Smooth muscle cell (in vitro differentiated cells): Measurements from ENCODE around the gene MDN1. TPM values are rescaled to one million over a fixed set of nuclear protein-coding genes. Genes with fewer than 3 reads are reported as not detected.

Experiments
- DNase-seq: peaks from one replicate; lab custom pipeline; 2025; ENCODE audit not compliant: unreplicated experiment; lab: John Stamatoyannopoulos, UW
- H2AFZ ChIP-seq: fragments of 200-600 bp; sonication (generic); 2 replicates; pipeline ENCODE4 v1.6.0; 2016; ENCODE audit warnings: antibody characterized with exemption, low read depth, mild to moderate bottlenecking
- H3F3A ChIP-seq: fragments of 200-600 bp; sonication (generic); 2 replicates; pipeline ENCODE4 v1.6.0; 2017; ENCODE audit warnings: antibody characterized with exemption, low read depth
- H3K27ac ChIP-seq: fragments of 200-600 bp; sonication (generic); 2 replicates; pipeline ENCODE4 v1.5.1; 2016; ENCODE audit warnings: low read depth, mild to moderate bottlenecking
- H3K27me3 ChIP-seq: fragments of 200-600 bp; sonication (generic); 2 replicates; pipeline ENCODE4 v1.6.1; 2016; ENCODE audit warnings: low read depth, mild to moderate bottlenecking
- H3K36me3 ChIP-seq: fragments of 200-600 bp; sonication (generic); 2 replicates; pipeline ENCODE4 v1.5.1; 2016; ENCODE audit warnings: low read depth
- H3K4me1 ChIP-seq: fragments of 200-600 bp; sonication (generic); 2 replicates; pipeline ENCODE4 v1.5.1; 2016; ENCODE audit warnings: low read depth
- H3K4me2 ChIP-seq: fragments of 200-600 bp; sonication (generic); 2 replicates; pipeline ENCODE4 v1.6.0; 2016; ENCODE audit warnings: mild to moderate bottlenecking
- H3K4me3 ChIP-seq: fragments of 200-600 bp; sonication (generic); 2 replicates; pipeline ENCODE4 v1.5.1; 2016; ENCODE audit warnings: mild to moderate bottlenecking
- H3K79me2 ChIP-seq: fragments of 200-600 bp; sonication (generic); 2 replicates; pipeline ENCODE4 v1.6.0; 2016; ENCODE audit warnings: low read depth, mild to moderate bottlenecking
- H3K9ac ChIP-seq: fragments of 200-600 bp; sonication (generic); 2 replicates; pipeline ENCODE4 v1.6.0; 2016; ENCODE audit warnings: low read depth
- H3K9me3 ChIP-seq: fragments of 200-600 bp; sonication (generic); replicated peaks from 2 replicates; pipeline ENCODE4 v1.5.1; 2016; ENCODE audit warnings: low read depth
- H4K20me1 ChIP-seq: fragments of 200-600 bp; sonication (generic); 2 replicates; pipeline ENCODE4 v1.6.0; 2016; ENCODE audit warnings: low read depth
- CTCF ChIP-seq: fragments of 200-600 bp; sonication (generic); IDR thresholded peaks from 2 replicates; pipeline ENCODE4 v1.5.1; 2017; ENCODE audit warnings: borderline replicate concordance, mild to moderate bottlenecking, antibody characterized with exemption; ENCODE audit not compliant: insufficient read depth, poor library complexity, severe bottlenecking
- WGBS: methylation state at CpG from one replicate; pipeline ENCODE4 v1.1.7; 2016; ENCODE audit warnings: low lambda C conversion rate; 5-methylcytosine and 5-hydroxymethylcytosine counted together
- polyA plus RNA-seq: library from polyadenylated mRNA; unstranded; fragments of >200 nt; fragmentation: Nextera tagmentation; extraction: Ambion mirVana; gene quantifications from 2 replicates; pipeline ENCODE4 v1.2.1, GENCODE V29; 2016
- total RNA-seq: library from RNA; depleted of rRNA; stranded (reverse); fragments of >200 nt; gene quantifications from 2 replicates; pipeline ENCODE4 v1.2.3, GENCODE V29; 2014

MDN1 gene
- total and polyA plus RNA-seq, 2 experiments from 2014 or later, result 6.4 to 16.5 TPM

GRCh38 chr6:89602166-89602565, 217.4 kb downstream of the MDN1 start:
- no peaks in the 10 kb centered on the region for H3K4me1 ChIP-seq
- no peak overlapping the region for H3K4me3 ChIP-seq
- no peaks in the 10 kb centered on the region for H4K20me1 ChIP-seq
- no peak for TF ChIP-seq CTCF
- no peaks in the 10 kb centered on the region for H3K27me3 ChIP-seq
- no peaks in the 10 kb centered on the region for H3K79me2 ChIP-seq
- H3K4me2 ChIP-seq, result no peak overlapping the region
- no peak overlapping the region for H2AFZ ChIP-seq
- H3K27ac ChIP-seq, result no peak overlapping the region
- DNase-seq, result no peak
- no peaks in the 10 kb centered on the region for H3K36me3 ChIP-seq
- H3F3A ChIP-seq, result no peaks in the 10 kb centered on the region
- no peaks in the 10 kb centered on the region for H3K9me3 ChIP-seq
- WGBS, result 93% methylated on average over 6 of the region's 6 CpGs
- H3K9ac ChIP-seq, result no peak overlapping the region

- Histone ChIP-seq H3K27me3 (no peaks in the 10 kb centered on the region), H3K79me2 (no peaks in the 10 kb centered on the region)
- WGBS, result 88% methylated on average over 7 of the region's 7 CpGs
These were observed 219.9 kb downstream of the MDN1 start for GRCh38 chr6:89599727-89600126.

GRCh38 chr6:89597988-89598387, 221.6 kb downstream of the MDN1 start:
- Histone ChIP-seq H3K79me2 (no peaks in the 10 kb centered on the region), H3F3A (no peaks in the 10 kb centered on the region), H3K27ac (no peak overlapping the region), H3K4me3 (no peak overlapping the region), H3K4me2 (no peak overlapping the region), H2AFZ (no peak overlapping the region), H3K9me3 (no peaks in the 10 kb centered on the region), H4K20me1 (no peaks in the 10 kb centered on the region), H3K9ac (no peak overlapping the region), H3K36me3 (no peaks in the 10 kb centered on the region), H3K27me3 (no peaks in the 10 kb centered on the region), H3K4me1 (no peaks in the 10 kb centered on the region)
- peak; percentile 32 for TF ChIP-seq CTCF
- no peak for DNase-seq
- 60% methylated on average over 3 of the region's 3 CpGs for WGBS

More at GRCh38 chr6:89599727-89600126, 219.9 kb downstream of the MDN1 start:
- no peak overlapping the region for H3K9ac ChIP-seq
- H3K4me1 ChIP-seq, result no peaks in the 10 kb centered on the region
- TF ChIP-seq CTCF, result no peak
- H3F3A ChIP-seq, result no peaks in the 10 kb centered on the region
- H3K4me2 ChIP-seq, result no peak overlapping the region
- H4K20me1 ChIP-seq, result no peaks in the 10 kb centered on the region
- H3K36me3 ChIP-seq, result no peaks in the 10 kb centered on the region
- no peak overlapping the region for H3K4me3 ChIP-seq
- H2AFZ ChIP-seq, result no peak overlapping the region
- H3K27ac ChIP-seq, result no peak overlapping the region
- no peak for DNase-seq
- H3K9me3 ChIP-seq, result no peaks in the 10 kb centered on the region

GRCh38 chr6:89597372-89597771, 222.2 kb downstream of the MDN1 start:
- no peak for TF ChIP-seq CTCF

More at GRCh38 chr6:89597372-89597771, 222.2 kb downstream of the MDN1 start:
- no peaks in the 10 kb centered on the region for H3K79me2 ChIP-seq
- no peak overlapping the region for H2AFZ ChIP-seq
- no peak overlapping the region for H3K4me2 ChIP-seq
- no peaks in the 10 kb centered on the region for H3K27me3 ChIP-seq
- no peaks in the 10 kb centered on the region for H4K20me1 ChIP-seq
- no peak overlapping the region for H3K9ac ChIP-seq
- no peaks in the 10 kb centered on the region for H3K4me1 ChIP-seq
- H3F3A ChIP-seq, result no peaks in the 10 kb centered on the region
- no peaks in the 10 kb centered on the region for H3K36me3 ChIP-seq
- no peak for DNase-seq
- WGBS, result 65% methylated on average over 2 of the region's 2 CpGs
- no peak overlapping the region for H3K27ac ChIP-seq
- no peaks in the 10 kb centered on the region for H3K9me3 ChIP-seq
- H3K4me3 ChIP-seq, result no peak overlapping the region
